Tibial nerve (tissue), 3 donors: ENCODE data around the gene TBXAS1.

ENCODE experiments used
- POLR2A ChIP-seq, 2 donors: fragments of 450-650 bp; IDR thresholded peaks; one replicate each; pipeline ENCODE4 v1.6.1; 2017; ENCODE audit warnings: antibody characterized with exemption in 2 of 2, mild to moderate bottlenecking in 2 of 2, moderate library complexity in 2 of 2
- TF ChIP-seq, protein P1 (sequence below), 5 experiments: fragments of 200-600 bp in 3 of 5; fragments of 450-650 bp in 2 of 5; sonication (generic) in 3 of 5; IDR thresholded peaks; one replicate each; pipeline ENCODE4 v1.5.1; 2016 to 2019; ENCODE audit warnings: antibody characterized with exemption in 5 of 5, mild to moderate bottlenecking in 3 of 5, moderate library complexity in 2 of 5

- TF ChIP-seq, protein P1, sequence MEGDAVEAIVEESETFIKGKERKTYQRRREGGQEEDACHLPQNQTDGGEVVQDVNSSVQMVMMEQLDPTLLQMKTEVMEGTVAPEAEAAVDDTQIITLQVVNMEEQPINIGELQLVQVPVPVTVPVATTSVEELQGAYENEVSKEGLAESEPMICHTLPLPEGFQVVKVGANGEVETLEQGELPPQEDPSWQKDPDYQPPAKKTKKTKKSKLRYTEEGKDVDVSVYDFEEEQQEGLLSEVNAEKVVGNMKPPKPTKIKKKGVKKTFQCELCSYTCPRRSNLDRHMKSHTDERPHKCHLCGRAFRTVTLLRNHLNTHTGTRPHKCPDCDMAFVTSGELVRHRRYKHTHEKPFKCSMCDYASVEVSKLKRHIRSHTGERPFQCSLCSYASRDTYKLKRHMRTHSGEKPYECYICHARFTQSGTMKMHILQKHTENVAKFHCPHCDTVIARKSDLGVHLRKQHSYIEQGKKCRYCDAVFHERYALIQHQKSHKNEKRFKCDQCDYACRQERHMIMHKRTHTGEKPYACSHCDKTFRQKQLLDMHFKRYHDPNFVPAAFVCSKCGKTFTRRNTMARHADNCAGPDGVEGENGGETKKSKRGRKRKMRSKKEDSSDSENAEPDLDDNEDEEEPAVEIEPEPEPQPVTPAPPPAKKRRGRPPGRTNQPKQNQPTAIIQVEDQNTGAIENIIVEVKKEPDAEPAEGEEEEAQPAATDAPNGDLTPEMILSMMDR (IDR thresholded peaks at IDR 0.05), result no peak
- no peak for TF ChIP-seq POLR2A (IDR thresholded peaks at IDR 0.05)
Measured at GRCh38 chr7:139948587-139949335, 119.7 kb downstream of the TBXAS1 start.
